ENCODE measurements around the gene RFT1.

RFT1 gene

GRCh38 chr3:53149699-53150098, 19.5 kb upstream of the RFT1 start:
- DNase-seq: no peak

- DNase-seq: no peak
Measured at GRCh38 chr3:53149006-53149690, 18.9 kb upstream of the RFT1 start.

- DNase-seq: no peak
Measured at GRCh38 chr3:53147903-53148400, 17.7 kb upstream of the RFT1 start.

DNA sequence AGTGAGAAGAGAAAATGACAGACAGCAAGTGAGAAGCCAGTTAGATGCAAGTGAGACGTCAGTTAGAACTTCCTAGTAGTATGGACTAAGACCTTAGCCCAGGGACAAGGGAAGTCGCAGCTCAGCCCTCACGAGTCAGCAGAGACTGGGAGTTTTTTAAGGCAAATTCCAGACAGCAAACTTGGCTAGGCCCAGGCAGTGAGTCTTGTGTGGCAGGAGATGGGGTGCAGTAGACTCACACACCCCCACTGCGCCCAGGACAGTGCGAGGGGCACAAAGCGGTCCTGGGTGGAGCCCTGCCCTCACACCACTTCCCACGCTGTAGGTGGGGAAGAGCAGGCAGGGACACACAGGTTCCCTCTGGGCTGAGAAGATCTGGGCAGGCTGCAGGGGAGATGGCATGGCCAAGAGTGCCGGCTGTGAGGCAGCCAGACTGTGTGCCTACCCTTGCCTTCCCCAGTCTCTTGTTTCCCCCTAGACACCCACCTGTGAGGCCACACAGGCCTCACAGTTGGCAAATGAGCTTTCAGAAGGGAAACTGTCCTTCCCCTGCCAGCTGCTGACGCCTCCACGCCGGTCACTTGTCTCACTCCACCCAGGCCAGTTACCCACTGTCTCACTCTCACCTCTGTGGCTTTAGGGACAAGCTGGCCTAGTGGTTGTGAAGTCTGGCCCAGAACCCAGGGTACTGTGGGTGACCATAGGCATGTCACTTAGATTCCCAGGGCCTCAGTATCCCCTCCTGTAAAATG, 17.1 kb upstream of the RFT1 start:
- DNase-seq: no peak

- no peak for DNase-seq
Measured at GRCh38 chr3:53146319-53146891, 16.2 kb upstream of the RFT1 start.

- no peak for DNase-seq
Measured at GRCh38 chr3:53145713-53146080, 15.5 kb upstream of the RFT1 start.

DNA sequence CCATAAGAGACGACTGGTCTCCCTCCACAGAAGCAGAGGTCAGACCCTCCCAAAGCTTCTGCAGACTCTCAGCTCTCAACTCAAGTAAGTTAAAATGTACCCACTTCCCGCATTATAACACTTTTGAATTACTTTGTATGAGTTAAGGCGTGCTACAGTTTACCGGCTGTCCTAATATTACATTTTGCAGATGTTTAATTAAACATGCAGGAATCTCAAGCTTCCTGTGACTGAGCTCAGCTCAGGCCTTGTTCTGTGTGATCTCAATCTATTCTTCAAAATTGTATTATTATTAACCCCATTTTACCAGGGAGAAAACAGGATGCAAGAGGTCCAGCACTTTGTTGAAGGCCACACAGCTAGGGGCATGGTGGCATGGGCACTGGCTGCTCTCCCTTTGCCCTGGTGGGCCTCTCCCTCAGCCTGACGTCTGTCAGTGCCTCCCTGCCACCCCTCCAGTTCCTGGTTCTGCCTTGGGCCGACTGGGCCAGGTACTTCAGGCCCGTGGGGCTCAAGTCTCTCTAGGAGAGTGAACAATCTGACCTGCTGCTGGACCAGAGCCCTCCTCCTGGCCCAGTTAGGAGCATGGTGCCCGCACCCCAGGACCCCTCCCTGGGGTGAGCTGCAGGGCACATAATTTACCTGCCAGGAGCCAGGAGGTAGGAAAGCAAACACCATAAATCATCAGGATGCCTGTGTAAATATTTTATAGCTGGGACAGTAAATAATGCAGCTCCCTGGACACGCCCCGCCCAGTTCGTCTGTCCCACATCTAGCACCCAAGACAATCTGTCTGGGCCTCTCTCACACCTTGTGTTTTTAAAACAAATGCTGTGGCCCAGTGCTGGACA, 14.9 kb upstream of the RFT1 start:
- no peak for DNase-seq

DNA sequence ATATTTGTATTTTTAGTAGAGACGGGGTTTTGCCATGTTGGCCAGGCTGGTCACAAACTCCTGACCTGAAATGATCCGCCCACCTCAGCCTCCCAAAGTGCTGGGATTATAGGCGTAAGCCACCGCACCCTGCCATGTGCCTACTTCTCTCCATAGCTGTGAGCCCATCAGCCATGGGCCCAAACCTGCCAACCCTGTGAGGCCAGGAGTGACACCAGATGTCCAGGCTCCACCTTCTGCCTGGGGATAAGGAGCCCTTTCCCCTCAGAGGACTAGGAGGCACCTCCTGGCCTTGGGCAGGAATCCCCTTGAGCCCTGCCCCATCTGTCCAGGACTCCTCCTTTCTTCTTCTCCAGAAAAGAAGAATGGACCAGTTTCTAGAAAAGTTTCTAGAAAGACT, 14.2 kb upstream of the RFT1 start:
- DNase-seq: no peak

DNA sequence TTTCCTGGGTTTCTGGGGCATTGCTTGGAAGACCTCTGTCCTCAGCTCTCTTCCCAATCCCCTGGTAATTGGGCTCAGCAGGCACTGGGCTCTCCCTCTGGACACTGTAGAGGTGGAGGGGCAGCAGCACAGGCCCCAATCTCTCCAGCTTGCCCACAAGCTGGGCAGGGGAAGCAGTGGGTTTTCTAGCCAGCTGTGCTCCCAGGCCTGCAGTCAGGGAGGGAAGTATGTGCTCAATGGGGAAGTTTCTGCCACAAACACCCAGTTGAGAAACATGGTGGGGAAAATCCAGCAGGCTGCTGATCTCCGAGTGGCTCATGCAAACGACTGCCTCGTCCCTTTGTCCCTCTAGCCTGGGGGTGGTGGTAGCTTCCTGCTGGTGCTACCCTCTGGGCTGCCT, 12.8 kb upstream of the RFT1 start:
- no peak for DNase-seq

GRCh38 chr3:53140847-53141845, 10.9 kb upstream of the RFT1 start:
- no peak for DNase-seq

- DNase-seq: no peak
Measured at GRCh38 chr3:53139906-53140846, 9.9 kb upstream of the RFT1 start.

GRCh38 chr3:53137835-53138446, 7.7 kb upstream of the RFT1 start:
- no peak for DNase-seq

DNA sequence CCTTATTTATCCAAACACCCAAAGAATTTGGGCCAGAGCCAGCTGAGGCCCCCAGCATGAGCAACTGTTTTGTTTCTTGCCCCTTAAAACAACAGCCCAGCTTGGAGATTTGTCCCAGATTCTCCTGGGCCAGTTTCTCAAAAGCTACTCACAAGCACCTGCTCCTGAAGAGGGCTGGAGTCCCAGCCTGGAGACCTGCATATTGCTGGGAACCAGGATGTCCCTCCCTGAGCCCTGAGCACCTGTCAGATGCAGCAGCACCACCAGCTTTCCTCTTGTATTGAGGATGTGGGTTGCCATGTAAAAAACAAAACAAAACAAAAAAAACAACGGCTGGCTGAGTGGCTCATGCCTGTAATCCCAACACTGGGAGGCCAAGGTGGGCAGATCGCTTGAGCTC, 7.0 kb upstream of the RFT1 start:
- no peak for DNase-seq

- DNase-seq: peak; percentile 26
Measured at GRCh38 chr3:53134631-53135232, 4.5 kb upstream of the RFT1 start.

DNA sequence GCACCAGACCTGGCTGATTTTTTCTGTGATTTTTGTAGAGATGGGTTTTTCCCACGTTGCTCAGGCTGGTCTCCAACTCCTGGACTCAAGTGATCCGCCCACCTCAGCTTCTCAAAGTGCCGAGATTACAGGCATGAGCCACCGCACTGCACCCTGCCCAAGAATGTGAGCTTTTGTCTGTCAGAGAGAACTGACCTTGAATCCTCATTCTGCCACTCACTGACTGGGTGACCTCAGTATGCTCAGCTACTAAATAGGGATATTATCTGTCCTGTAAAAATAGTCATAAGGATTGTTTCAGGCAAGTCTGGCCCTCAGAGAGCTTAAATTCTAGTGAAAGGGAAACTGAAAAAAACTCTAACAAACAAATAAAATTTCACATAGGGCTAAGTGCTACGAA, 2.1 kb upstream of the RFT1 start:
- no peak for DNase-seq

GRCh38 chr3:53131096-53131495, 861 bp upstream of the RFT1 start:
- no peak for DNase-seq

DNA sequence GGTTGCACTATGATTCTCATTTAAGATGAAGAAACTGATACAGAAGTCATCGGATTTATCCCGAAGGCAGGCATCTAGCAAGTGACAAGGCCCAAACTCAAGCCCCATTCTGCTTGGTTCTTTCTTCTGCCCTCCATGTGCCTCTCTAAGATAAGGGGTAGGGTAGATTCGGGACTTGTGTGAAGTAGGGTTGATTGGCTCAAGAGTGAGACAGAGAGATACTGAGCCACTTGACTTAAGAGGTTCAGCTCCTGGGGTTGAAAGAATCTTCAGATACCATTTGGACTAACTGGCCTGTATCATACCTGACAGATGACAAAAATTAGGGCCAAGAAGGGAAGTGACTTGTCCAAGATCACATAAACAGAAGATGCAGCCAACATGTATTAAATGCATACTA, 891 bp downstream of the RFT1 start:
- no peak for DNase-seq

DNA sequence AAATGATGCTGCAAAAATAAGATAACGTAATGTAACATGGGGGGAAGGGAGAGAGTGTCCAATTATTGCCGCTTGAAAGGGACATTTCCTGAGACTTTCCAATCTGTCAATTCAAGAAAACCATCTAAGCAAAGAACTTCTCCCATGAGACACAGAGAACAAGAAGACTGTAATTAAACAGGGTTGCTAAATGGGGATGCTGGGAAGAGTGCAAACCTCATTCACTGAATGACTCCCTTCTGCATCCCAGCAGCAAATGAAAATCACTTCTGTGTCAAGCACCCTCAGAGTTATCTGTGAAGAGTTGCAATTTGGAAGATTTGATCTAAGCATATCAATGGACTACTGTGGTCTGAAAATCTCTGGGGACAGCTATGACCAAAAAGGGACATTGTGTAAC, 3.6 kb downstream of the RFT1 start:
- no peak for DNase-seq

GRCh38 chr3:53123953-53124352, 6.3 kb downstream of the RFT1 start:
- no peak for DNase-seq

DNA sequence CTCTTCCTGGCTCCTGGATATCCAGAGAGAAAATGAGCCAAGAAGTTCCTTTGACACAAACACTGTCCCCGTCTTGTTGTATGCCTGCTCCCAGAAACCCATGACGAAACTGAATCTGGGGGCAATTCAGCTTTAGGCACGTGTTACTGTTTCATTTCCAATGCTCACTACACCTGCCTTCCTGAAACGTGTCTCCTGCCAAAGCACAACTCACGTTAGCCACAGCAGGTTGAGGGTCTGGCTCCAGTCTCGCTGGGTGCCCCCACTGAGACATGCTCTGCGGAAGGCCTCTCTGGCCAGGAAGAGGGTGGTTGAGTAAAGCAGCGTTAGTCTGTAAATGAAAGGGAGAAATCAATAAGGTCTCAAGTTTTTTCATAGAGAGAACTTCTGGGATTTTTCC, 6.7 kb downstream of the RFT1 start:
- DNase-seq: no peak
